Stimulated activated naive B cell treated with anti-CD40 and anti-IgM and Interleukin-4, amounts not matched to agents 10 μg/mL and 1 μg/mL and 100 μg/mL, for 72 hours (primary cell): Measurements from ENCODE around the gene ALX1.
"Not testable (repeated sequence)": the region's sequence is repeated elsewhere in the genome, so short reads cannot be mapped to it uniquely, and the experiment has no call there.

Source experiments
- ATAC-seq, 2 donors: fragments of 150-1000 bp; cut with Tn5 transposase; replicated peaks; 2 replicates each; pipeline ENCODE4 v1.10.0; 2021; ENCODE audit warnings: moderate library complexity in 1 of 2
- DNase-seq: peaks from one replicate; pipeline ENCODE4 v3.0.0; 2021
- H3K27ac Mint-ChIP-seq: one replicate; pipeline ENCODE4 v1.8.0; 2022; ENCODE audit warnings: mild to moderate bottlenecking, mixed read lengths
- H3K27me3 Mint-ChIP-seq, 2 donors: one replicate each; pipeline ENCODE4 v1.8.0; 2022; ENCODE audit warnings: mixed read lengths in 2 of 2
- H3K36me3 Mint-ChIP-seq, 2 donors: one replicate each; pipeline ENCODE4 v1.8.0; 2022; ENCODE audit warnings: mixed read lengths in 2 of 2, mild to moderate bottlenecking in 1 of 2
- H3K4me1 Mint-ChIP-seq, 2 donors: one replicate each; pipeline ENCODE4 v1.8.0; 2022; ENCODE audit warnings: mixed read lengths in 2 of 2, mild to moderate bottlenecking in 1 of 2
- H3K4me3 Mint-ChIP-seq, 2 donors: one replicate each; pipeline ENCODE4 v1.8.0; 2022; ENCODE audit warnings: mild to moderate bottlenecking in 2 of 2, mixed read lengths in 2 of 2, moderate library complexity in 1 of 2
- H3K9me3 Mint-ChIP-seq, 2 donors: one replicate each; pipeline ENCODE4 v1.8.0; 2022; ENCODE audit warnings: mixed read lengths in 2 of 2, mild to moderate bottlenecking in 1 of 2

The ALX1 gene

GRCh38 chr12:85278598-85279448 lies 1.2 kb upstream of the ALX1 start:
- no peak for DNase-seq
- H3K36me3 Mint-ChIP-seq = no peaks in the 10 kb centered on the region
- H3K27ac Mint-ChIP-seq = peak overlapping the region; percentile 80
- ATAC-seq = no peak
- H3K4me1 Mint-ChIP-seq = peaks cover 9 to 16% of the 10 kb centered on the region in 2 donors
- H3K9me3 Mint-ChIP-seq = no peaks in the 10 kb centered on the region
- no peak overlapping the region for H3K4me3 Mint-ChIP-seq
- H3K27me3 Mint-ChIP-seq = peaks cover 56 to 67% of the 10 kb centered on the region in 2 donors

- Mint-ChIP-seq H3K4me1 (peaks cover 9 to 15% of the 10 kb centered on the region in 2 donors), H3K9me3 (no peaks in the 10 kb centered on the region), H3K4me3 (peak overlapping the region; percentile 32 to 53), H3K27ac (peak overlapping the region; percentile 80), H3K36me3 (no peaks in the 10 kb centered on the region), H3K27me3 (peaks cover 50 to 63% of the 10 kb centered on the region in 2 donors)
- no peak for ATAC-seq
- no peak for DNase-seq
These were observed 413 bp upstream of the ALX1 start for GRCh38 chr12:85279449-85280164.

GRCh38 chr12:85280984-85281630 lies 1.1 kb downstream of the ALX1 start:
- peaks cover 44 to 54% of the 10 kb centered on the region in 2 donors for H3K27me3 Mint-ChIP-seq
- no peaks in the 10 kb centered on the region for H3K36me3 Mint-ChIP-seq
- no peaks in the 10 kb centered on the region for H3K9me3 Mint-ChIP-seq
- peak overlapping the region; percentile 79 for H3K27ac Mint-ChIP-seq
- peak overlapping the region; percentile 71 to 75 for H3K4me3 Mint-ChIP-seq
- no peak for ATAC-seq
- H3K4me1 Mint-ChIP-seq = peaks cover 9 to 15% of the 10 kb centered on the region in 2 donors
- DNase-seq = no peak

- DNase-seq = no peak
These were observed 1.8 kb downstream of the ALX1 start for GRCh38 chr12:85281636-85282312.

GRCh38 chr12:85283560-85283959 lies 3.5 kb downstream of the ALX1 start:
- H3K9me3 Mint-ChIP-seq = no peaks in the 10 kb centered on the region
- peaks cover 9 to 15% of the 10 kb centered on the region in 2 donors for H3K4me1 Mint-ChIP-seq
- H3K27me3 Mint-ChIP-seq = peaks cover 31 to 33% of the 10 kb centered on the region in 2 donors
- no peak overlapping the region for H3K27ac Mint-ChIP-seq
- DNase-seq (no peak), ATAC-seq (no peak)
- H3K4me3 Mint-ChIP-seq = no peak overlapping the region
- no peaks in the 10 kb centered on the region for H3K36me3 Mint-ChIP-seq

More at GRCh38 chr12:85281636-85282312, 1.8 kb downstream of the ALX1 start:
- H3K27ac Mint-ChIP-seq = no peak overlapping the region
- H3K27me3 Mint-ChIP-seq = peaks cover 39 to 48% of the 10 kb centered on the region in 2 donors
- H3K4me3 Mint-ChIP-seq = no peak overlapping the region
- peaks cover 9 to 15% of the 10 kb centered on the region in 2 donors for H3K4me1 Mint-ChIP-seq
- no peaks in the 10 kb centered on the region for H3K36me3 Mint-ChIP-seq
- ATAC-seq = no peak
- no peaks in the 10 kb centered on the region for H3K9me3 Mint-ChIP-seq

GRCh38 chr12:85296362-85296761 lies 16.3 kb downstream of the ALX1 start:
- Mint-ChIP-seq H3K27me3 (no peaks in the 10 kb centered on the region), H3K9me3 (peaks cover 0 to 2% of the 10 kb centered on the region in 2 donors), H3K27ac (no peak overlapping the region), H3K36me3 (no peaks in the 10 kb centered on the region), H3K4me1 (no peaks in the 10 kb centered on the region), H3K4me3 (no peak overlapping the region)
- DNase-seq = no peak
- ATAC-seq = no peak

GRCh38 chr12:85299053-85299452 lies 19.0 kb downstream of the ALX1 start:
- peaks cover 0 to 2% of the 10 kb centered on the region in 2 donors for H3K9me3 Mint-ChIP-seq
- no peak overlapping the region for H3K4me3 Mint-ChIP-seq

GRCh38 chr12:85301051-85301450 lies 21.0 kb downstream of the ALX1 start:
- Mint-ChIP-seq H3K4me1 (no peaks in the 10 kb centered on the region), H3K27me3 (no peaks in the 10 kb centered on the region), H3K4me3 (no peak overlapping the region), H3K9me3 (peaks cover 0 to 2% of the 10 kb centered on the region in 2 donors), H3K36me3 (no peaks in the 10 kb centered on the region), H3K27ac (no peak overlapping the region)
- ATAC-seq = no peak
- no peak for DNase-seq

More at GRCh38 chr12:85299053-85299452, 19.0 kb downstream of the ALX1 start:
- Mint-ChIP-seq H3K27ac (no peak overlapping the region), H3K36me3 (no peaks in the 10 kb centered on the region), H3K27me3 (no peaks in the 10 kb centered on the region), H3K4me1 (no peaks in the 10 kb centered on the region)
- DNase-seq (no peak), ATAC-seq (no peak)

GRCh38 chr12:85308374-85308773 lies 28.4 kb downstream of the ALX1 start:
- DNase-seq (no peak), ATAC-seq (no peak)
- no peak overlapping the region for H3K4me3 Mint-ChIP-seq
- H3K27ac Mint-ChIP-seq = no peak overlapping the region
- H3K36me3 Mint-ChIP-seq = no peaks in the 10 kb centered on the region
- no peaks in the 10 kb centered on the region for H3K27me3 Mint-ChIP-seq
- no peaks in the 10 kb centered on the region for H3K9me3 Mint-ChIP-seq
- H3K4me1 Mint-ChIP-seq = no peaks in the 10 kb centered on the region

- no peak overlapping the region for H3K27ac Mint-ChIP-seq
- H3K4me3 Mint-ChIP-seq = no peak overlapping the region
- no peaks in the 10 kb centered on the region for H3K9me3 Mint-ChIP-seq
- no peaks in the 10 kb centered on the region for H3K27me3 Mint-ChIP-seq
- H3K36me3 Mint-ChIP-seq = no peaks in the 10 kb centered on the region
- DNase-seq (no peak), ATAC-seq (no peak)
- H3K4me1 Mint-ChIP-seq = no peaks in the 10 kb centered on the region
These were observed 29.1 kb downstream of the ALX1 start for GRCh38 chr12:85309125-85309566.

- DNase-seq (no peak), ATAC-seq (no peak)
- no peak overlapping the region for H3K27ac Mint-ChIP-seq
- H3K27me3 Mint-ChIP-seq = no peaks in the 10 kb centered on the region
- H3K4me1 Mint-ChIP-seq = no peaks in the 10 kb centered on the region
- no peak overlapping the region for H3K4me3 Mint-ChIP-seq
- no peaks in the 10 kb centered on the region for H3K9me3 Mint-ChIP-seq
- H3K36me3 Mint-ChIP-seq = no peaks in the 10 kb centered on the region
These were observed 30.0 kb downstream of the ALX1 start for GRCh38 chr12:85310025-85310424.

GRCh38 chr12:85310456-85311076 lies 30.5 kb downstream of the ALX1 start:
- H3K27me3 Mint-ChIP-seq = no peaks in the 10 kb centered on the region
- H3K36me3 Mint-ChIP-seq = no peaks in the 10 kb centered on the region
- H3K27ac Mint-ChIP-seq = no peak overlapping the region
- no peaks in the 10 kb centered on the region for H3K4me1 Mint-ChIP-seq
- no peaks in the 10 kb centered on the region for H3K9me3 Mint-ChIP-seq
- no peak for ATAC-seq
- no peak for DNase-seq
- no peak overlapping the region for H3K4me3 Mint-ChIP-seq

- H3K27ac Mint-ChIP-seq, DNase-seq, H3K9me3 Mint-ChIP-seq, ATAC-seq, H3K27me3 Mint-ChIP-seq, H3K4me1 Mint-ChIP-seq, H3K36me3 Mint-ChIP-seq: not testable (repeated sequence)
- peak overlapping the region in 1 of 2 donors; percentile 46 for H3K4me3 Mint-ChIP-seq
These were observed 38.0 kb downstream of the ALX1 start for GRCh38 chr12:85317866-85318636.
